SIG-M5 (cell line): ENCODE data around the gene CABP1.
A peak's percentile ranks its signal among the peaks of the same experiment; 100 is the strongest.
"Not testable (repeated sequence)": the region's sequence is repeated elsewhere in the genome, so short reads cannot be mapped to it uniquely, and the experiment has no call there.

Source experiments
- DNase-seq: peaks from one replicate; lab custom pipeline; 2025; lab: John Stamatoyannopoulos, UW

CABP1 gene

GRCh38 chr12:120639771-120640721 is at the start of gene CABP1:
Gene CABP1, plus strand, starts transcription at chr12:120640626. Its CDS starts 60 bp downstream, at chr12:120640686.
- no peak for DNase-seq

GRCh38 chr12:120590741-120591407 is 49.6 kb upstream of the CABP1 start:
- DNase-seq, result no peak

- no peak for DNase-seq
These were observed 48.0 kb upstream of the CABP1 start for GRCh38 chr12:120592121-120593049.

- DNase-seq, result no peak
These were observed 43.5 kb upstream of the CABP1 start for GRCh38 chr12:120596901-120597300.

- no peak for DNase-seq
These were observed 42.6 kb upstream of the CABP1 start for GRCh38 chr12:120597861-120598260.

- no peak for DNase-seq
These were observed 41.6 kb upstream of the CABP1 start for GRCh38 chr12:120598674-120599463.

- DNase-seq, result no peak
These were observed 40.5 kb upstream of the CABP1 start for GRCh38 chr12:120599672-120600552.

- DNase-seq, result peak; percentile 91
These were observed 38.0 kb upstream of the CABP1 start for GRCh38 chr12:120602416-120602815.

GRCh38 chr12:120610560-120610959 is 29.9 kb upstream of the CABP1 start:
- DNase-seq, result no peak

GRCh38 chr12:120611534-120611933 is 28.9 kb upstream of the CABP1 start:
- DNase-seq, result not testable (repeated sequence)

GRCh38 chr12:120614848-120615247 is 25.6 kb upstream of the CABP1 start:
- DNase-seq, result no peak

GRCh38 chr12:120617193-120617592 is 23.2 kb upstream of the CABP1 start:
- DNase-seq, result not testable (repeated sequence)

- DNase-seq, result not testable (repeated sequence)
These were observed 22.7 kb upstream of the CABP1 start for GRCh38 chr12:120617767-120618166.

- DNase-seq, result no peak
These were observed 21.3 kb upstream of the CABP1 start for GRCh38 chr12:120618954-120619615.

GRCh38 chr12:120620624-120621023 is 19.8 kb upstream of the CABP1 start:
- DNase-seq, result no peak

- no peak for DNase-seq
These were observed 14.6 kb upstream of the CABP1 start for GRCh38 chr12:120625557-120626419.

- no peak for DNase-seq
These were observed 11.5 kb upstream of the CABP1 start for GRCh38 chr12:120628919-120629318.

GRCh38 chr12:120630104-120630892 is 10.1 kb upstream of the CABP1 start:
- no peak for DNase-seq
